Measurements from ENCODE around the gene TEX14. TPM values are rescaled to one million over a fixed set of nuclear protein-coding genes. Genes with fewer than 3 reads are reported as not detected.

The TEX14 gene
- polyA plus RNA-seq, 1 donor (not counting 4 experiments of a cell fraction or from before 2014, with no cell fraction given): 0.16 TPM

- H3K4me1 ChIP-seq (ENCODE audit: control insufficient read depth, extremely low read depth, insufficient read depth, low read length): peaks cover 5% of the 10 kb centered on the region
- no peak for DNase-seq (ENCODE audit: low read depth, low spot score)
- no peak for TF ChIP-seq EZH2 (IDR thresholded peaks at IDR 0.05; ENCODE audit: low read length)
- TF ChIP-seq CTCF (optimal IDR thresholded peaks at IDR 0.05 in 1 of 3, IDR thresholded peaks at IDR 0.05 in 1 of 3, conservative IDR thresholded peaks at IDR 0.05 in 1 of 3; ENCODE audit: extremely low read depth in 1 of 3, insufficient read depth in 2 of 3, low read length in 3 of 3): no peak
- FAIRE-seq: no peak
- no peak overlapping the region for H3K27ac ChIP-seq (ENCODE audit: control insufficient read depth, insufficient read depth, low read length)
- H3K36me3 ChIP-seq (ENCODE audit: control insufficient read depth in 2 of 2, extremely low read depth in 1 of 2, insufficient read depth in 2 of 2, low read length in 2 of 2): no peaks in the 10 kb centered on the region
- no peaks in the 10 kb centered on the region for H3K79me2 ChIP-seq (ENCODE audit: control insufficient read depth, insufficient read depth, low read length)
- H3K9ac ChIP-seq (ENCODE audit: control insufficient read depth, extremely low read depth, insufficient read depth, low read length): no peak overlapping the region
- H4K20me1 ChIP-seq (ENCODE audit: control insufficient read depth, extremely low read depth, insufficient read depth, low read length): no peaks in the 10 kb centered on the region
- dilution Hi-C loops (cut with MboI; ENCODE audit: extremely low pct_ligation_motif_present, low sequenced_read_pairs): no loop called here
- no peak overlapping the region for H3K4me3 ChIP-seq (ENCODE audit: control insufficient read depth in 2 of 3, extremely low read depth in 1 of 3, insufficient read depth in 2 of 3, low read depth in 1 of 3, low read length in 3 of 3)
- no peak overlapping the region for H3K4me2 ChIP-seq (ENCODE audit: control insufficient read depth, extremely low read depth, insufficient read depth, low read depth, low read length)
- no peaks in the 10 kb centered on the region for H3K9me1 ChIP-seq (ENCODE audit: control insufficient read depth, extremely low read depth, insufficient read depth, low read length)
- H2AFZ ChIP-seq (ENCODE audit: control insufficient read depth, low read length): no peak overlapping the region
- H3K27me3 ChIP-seq (ENCODE audit: control insufficient read depth, extremely low read depth, insufficient read depth, low read length): no peaks in the 10 kb centered on the region
- no peaks in the 10 kb centered on the region for H3K9me3 ChIP-seq (ENCODE audit: control insufficient read depth, low read depth, low read length)
These were observed 22.0 kb downstream of the TEX14 start for GRCh38 chr17:58669853-58670252.

DNA sequence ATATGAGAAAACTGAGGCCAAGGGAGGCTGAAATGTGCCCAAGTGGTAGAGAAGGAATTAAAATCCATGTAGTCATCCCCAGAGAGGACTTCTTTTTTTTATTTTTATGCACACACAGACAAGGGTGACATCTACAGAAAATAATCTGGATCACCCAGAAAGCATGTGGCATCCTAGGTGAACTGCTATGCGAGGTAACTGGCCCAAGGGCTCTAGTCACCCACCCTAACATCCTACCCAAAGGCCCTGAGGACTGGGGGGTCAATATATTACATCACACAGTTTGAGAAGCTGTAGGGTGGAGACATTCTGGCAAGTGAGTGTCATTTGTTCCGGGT, 23.3 kb downstream of the TEX14 start:
- peaks cover 5% of the 10 kb centered on the region for H3K4me1 ChIP-seq (ENCODE audit: control insufficient read depth, extremely low read depth, insufficient read depth, low read length)
- no peak overlapping the region for H3K4me3 ChIP-seq (ENCODE audit: control insufficient read depth in 2 of 3, extremely low read depth in 1 of 3, insufficient read depth in 2 of 3, low read depth in 1 of 3, low read length in 3 of 3)
- no peak overlapping the region for H3K4me2 ChIP-seq (ENCODE audit: control insufficient read depth, extremely low read depth, insufficient read depth, low read depth, low read length)
- dilution Hi-C loops (cut with MboI; ENCODE audit: extremely low pct_ligation_motif_present, low sequenced_read_pairs): no loop called here
- H3K36me3 ChIP-seq (ENCODE audit: control insufficient read depth in 2 of 2, extremely low read depth in 1 of 2, insufficient read depth in 2 of 2, low read length in 2 of 2): no peaks in the 10 kb centered on the region
- FAIRE-seq: no peak
- no peaks in the 10 kb centered on the region for H3K79me2 ChIP-seq (ENCODE audit: control insufficient read depth, insufficient read depth, low read length)
- no peak overlapping the region for H3K9ac ChIP-seq (ENCODE audit: control insufficient read depth, extremely low read depth, insufficient read depth, low read length)
- no peaks in the 10 kb centered on the region for H3K9me1 ChIP-seq (ENCODE audit: control insufficient read depth, extremely low read depth, insufficient read depth, low read length)
- no peak for TF ChIP-seq CTCF (optimal IDR thresholded peaks at IDR 0.05 in 1 of 3, IDR thresholded peaks at IDR 0.05 in 1 of 3, conservative IDR thresholded peaks at IDR 0.05 in 1 of 3; ENCODE audit: extremely low read depth in 1 of 3, insufficient read depth in 2 of 3, low read length in 3 of 3)
- TF ChIP-seq EZH2 (IDR thresholded peaks at IDR 0.05; ENCODE audit: low read length): no peak
- no peaks in the 10 kb centered on the region for H3K27me3 ChIP-seq (ENCODE audit: control insufficient read depth, extremely low read depth, insufficient read depth, low read length)
- H3K9me3 ChIP-seq (ENCODE audit: control insufficient read depth, low read depth, low read length): no peaks in the 10 kb centered on the region
- no peak overlapping the region for H3K27ac ChIP-seq (ENCODE audit: control insufficient read depth, insufficient read depth, low read length)
- DNase-seq (ENCODE audit: low read depth, low spot score): no peak
- H2AFZ ChIP-seq (ENCODE audit: control insufficient read depth, low read length): no peak overlapping the region
- H4K20me1 ChIP-seq (ENCODE audit: control insufficient read depth, extremely low read depth, insufficient read depth, low read length): no peaks in the 10 kb centered on the region

Data from keratinocyte (primary cell).